Measurements from ENCODE around the gene SOCS1. TPM values are rescaled to one million over a fixed set of nuclear protein-coding genes. Genes with fewer than 3 reads are reported as not detected.

Gene SOCS1
- total RNA-seq, 1 donor, result 1.1 TPM

- Histone ChIP-seq H3K79me2 (ENCODE audit: insufficient read depth, low read length) (no peaks in the 10 kb centered on the region), H2AFZ (ENCODE audit: low read length) (no peak overlapping the region), H3K36me3 (ENCODE audit: insufficient read depth, low read length) (no peaks in the 10 kb centered on the region), H3K4me3 (ENCODE audit: insufficient read depth, low read length) (no peak overlapping the region), H3K27ac (ENCODE audit: low read depth, low read length) (no peak overlapping the region), H4K20me1 (ENCODE audit: insufficient read depth, low read length) (no peaks in the 10 kb centered on the region), H3K4me1 (ENCODE audit: insufficient read depth, low read length) (no peaks in the 10 kb centered on the region), H3K9me3 (ENCODE audit: low read depth, low read length) (no peaks in the 10 kb centered on the region), H3K4me2 (ENCODE audit: insufficient read depth, low read length) (no peak overlapping the region), H3K27me3 (ENCODE audit: insufficient read depth, low read length) (no peaks in the 10 kb centered on the region)
- no peak for TF ChIP-seq CTCF (IDR thresholded peaks at IDR 0.05; ENCODE audit: extremely low read depth, low read depth, low read length)
- no peak for DNase-seq (ENCODE audit: insufficient read length, low spot score, missing footprints)
Measured at GRCh38 chr16:11232852-11233726, 22.9 kb downstream of the SOCS1 start.

GRCh38 chr16:11232302-11232851 lies 23.6 kb downstream of the SOCS1 start:
- DNase-seq (ENCODE audit: insufficient read length, low spot score, missing footprints), result no peak
- Histone ChIP-seq H3K4me2 (ENCODE audit: insufficient read depth, low read length) (no peak overlapping the region), H4K20me1 (ENCODE audit: insufficient read depth, low read length) (no peaks in the 10 kb centered on the region), H3K79me2 (ENCODE audit: insufficient read depth, low read length) (no peaks in the 10 kb centered on the region), H2AFZ (ENCODE audit: low read length) (no peak overlapping the region), H3K4me3 (ENCODE audit: insufficient read depth, low read length) (no peak overlapping the region), H3K27ac (ENCODE audit: low read depth, low read length) (no peak overlapping the region), H3K27me3 (ENCODE audit: insufficient read depth, low read length) (no peaks in the 10 kb centered on the region), H3K4me1 (ENCODE audit: insufficient read depth, low read length) (no peaks in the 10 kb centered on the region), H3K9me3 (ENCODE audit: low read depth, low read length) (no peaks in the 10 kb centered on the region), H3K36me3 (ENCODE audit: insufficient read depth, low read length) (no peaks in the 10 kb centered on the region)
- TF ChIP-seq CTCF (IDR thresholded peaks at IDR 0.05; ENCODE audit: extremely low read depth, low read depth, low read length), result no peak

- H2AFZ ChIP-seq (ENCODE audit: low read length), result no peak overlapping the region
Measured at GRCh38 chr16:11231367-11231970, 24.5 kb downstream of the SOCS1 start.

More at GRCh38 chr16:11231367-11231970, 24.5 kb downstream of the SOCS1 start:
- no peaks in the 10 kb centered on the region for H3K9me3 ChIP-seq (ENCODE audit: low read depth, low read length)
- no peaks in the 10 kb centered on the region for H3K36me3 ChIP-seq (ENCODE audit: insufficient read depth, low read length)
- no peak overlapping the region for H3K4me2 ChIP-seq (ENCODE audit: insufficient read depth, low read length)
- no peak for TF ChIP-seq CTCF (IDR thresholded peaks at IDR 0.05; ENCODE audit: extremely low read depth, low read depth, low read length)
- H3K79me2 ChIP-seq (ENCODE audit: insufficient read depth, low read length), result no peaks in the 10 kb centered on the region
- no peaks in the 10 kb centered on the region for H3K27me3 ChIP-seq (ENCODE audit: insufficient read depth, low read length)
- H3K27ac ChIP-seq (ENCODE audit: low read depth, low read length), result no peak overlapping the region
- no peak overlapping the region for H3K4me3 ChIP-seq (ENCODE audit: insufficient read depth, low read length)
- H3K4me1 ChIP-seq (ENCODE audit: insufficient read depth, low read length), result no peaks in the 10 kb centered on the region
- no peak for DNase-seq (ENCODE audit: insufficient read length, low spot score, missing footprints)
- no peaks in the 10 kb centered on the region for H4K20me1 ChIP-seq (ENCODE audit: insufficient read depth, low read length)
